ENCODE measurements around the gene PLEKHM2. TPM values are rescaled to one million over a fixed set of nuclear protein-coding genes. Genes with fewer than 3 reads are reported as not detected.

Gene PLEKHM2
- polyA plus RNA-seq, 1 donor from 2014 or later: 40.1 TPM

- H3K79me2 ChIP-seq (replicated peaks; ENCODE audit: insufficient read depth, low read length): no peaks in the 10 kb centered on the region
- H3K9ac ChIP-seq (ENCODE audit: low read length): no peak overlapping the region
- no peaks in the 10 kb centered on the region for H3K9me2 ChIP-seq (ENCODE audit: insufficient read depth, low read length)
- H3K4me3 ChIP-seq (ENCODE audit: low read length): no peak overlapping the region
- no peak overlapping the region for H3K4me2 ChIP-seq (ENCODE audit: low read length)
- no peaks in the 10 kb centered on the region for H4K20me1 ChIP-seq (ENCODE audit: insufficient read depth)
- no peak overlapping the region for H2AFZ ChIP-seq (ENCODE audit: low read depth, low read length)
- H3K9me3 ChIP-seq (ENCODE audit: low read length): no peaks in the 10 kb centered on the region
- H3K27me3 ChIP-seq (ENCODE audit: insufficient read depth, low read depth, low read length): no peaks in the 10 kb centered on the region
- H3F3A ChIP-seq (ENCODE audit: insufficient read depth, low read length, poor library complexity, severe bottlenecking): no peaks in the 10 kb centered on the region
- TF ChIP-seq RAD21 (conservative IDR thresholded peaks at IDR 0.05): no peak
- TF ChIP-seq, protein P1, sequence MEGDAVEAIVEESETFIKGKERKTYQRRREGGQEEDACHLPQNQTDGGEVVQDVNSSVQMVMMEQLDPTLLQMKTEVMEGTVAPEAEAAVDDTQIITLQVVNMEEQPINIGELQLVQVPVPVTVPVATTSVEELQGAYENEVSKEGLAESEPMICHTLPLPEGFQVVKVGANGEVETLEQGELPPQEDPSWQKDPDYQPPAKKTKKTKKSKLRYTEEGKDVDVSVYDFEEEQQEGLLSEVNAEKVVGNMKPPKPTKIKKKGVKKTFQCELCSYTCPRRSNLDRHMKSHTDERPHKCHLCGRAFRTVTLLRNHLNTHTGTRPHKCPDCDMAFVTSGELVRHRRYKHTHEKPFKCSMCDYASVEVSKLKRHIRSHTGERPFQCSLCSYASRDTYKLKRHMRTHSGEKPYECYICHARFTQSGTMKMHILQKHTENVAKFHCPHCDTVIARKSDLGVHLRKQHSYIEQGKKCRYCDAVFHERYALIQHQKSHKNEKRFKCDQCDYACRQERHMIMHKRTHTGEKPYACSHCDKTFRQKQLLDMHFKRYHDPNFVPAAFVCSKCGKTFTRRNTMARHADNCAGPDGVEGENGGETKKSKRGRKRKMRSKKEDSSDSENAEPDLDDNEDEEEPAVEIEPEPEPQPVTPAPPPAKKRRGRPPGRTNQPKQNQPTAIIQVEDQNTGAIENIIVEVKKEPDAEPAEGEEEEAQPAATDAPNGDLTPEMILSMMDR (IDR thresholded peaks at IDR 0.05; ENCODE audit: poor library complexity, severe bottlenecking): no peak
- TF ChIP-seq MXI1 (conservative IDR thresholded peaks at IDR 0.05; ENCODE audit: poor library complexity, severe bottlenecking): no peak
- TF ChIP-seq TAF1 (IDR thresholded peaks at IDR 0.05; ENCODE audit: low read depth): no peak
- no peak for TF ChIP-seq EP300 (conservative IDR thresholded peaks at IDR 0.05; ENCODE audit: poor library complexity, severe bottlenecking)
- TF ChIP-seq REST (IDR thresholded peaks at IDR 0.05; ENCODE audit: borderline replicate concordance): no peak
- TF ChIP-seq SMC3 (conservative IDR thresholded peaks at IDR 0.05; ENCODE audit: poor library complexity): no peak
- no peak for TF ChIP-seq POLR2AphosphoS5 (IDR thresholded peaks at IDR 0.05)
- no peak for TF ChIP-seq EZH2 (IDR thresholded peaks at IDR 0.05; ENCODE audit: borderline replicate concordance, insufficient read depth, low read length, poor library complexity, severe bottlenecking)
- H3K27ac ChIP-seq (ENCODE audit: low read length): no peak overlapping the region
- no peaks in the 10 kb centered on the region for H3K36me3 ChIP-seq (ENCODE audit: insufficient read depth, low read length)
Observed at GRCh38 chr1:15654091-15654690, 29.9 kb upstream of the PLEKHM2 start.

- no peak overlapping the region for H3K4me2 ChIP-seq (ENCODE audit: low read length)
- no peak overlapping the region for H2AFZ ChIP-seq (ENCODE audit: low read depth, low read length)
- no peak overlapping the region for H3K9ac ChIP-seq (ENCODE audit: low read length)
- H3K4me3 ChIP-seq (ENCODE audit: low read length): no peak overlapping the region
- no peaks in the 10 kb centered on the region for H3K9me2 ChIP-seq (ENCODE audit: insufficient read depth, low read length)
- H3K27me3 ChIP-seq (ENCODE audit: insufficient read depth, low read depth, low read length): no peaks in the 10 kb centered on the region
- H3K36me3 ChIP-seq (ENCODE audit: insufficient read depth, low read length): no peaks in the 10 kb centered on the region
- H4K20me1 ChIP-seq (ENCODE audit: insufficient read depth): no peaks in the 10 kb centered on the region
- no peaks in the 10 kb centered on the region for H3F3A ChIP-seq (ENCODE audit: insufficient read depth, low read length, poor library complexity, severe bottlenecking)
- no peak overlapping the region for H3K27ac ChIP-seq (ENCODE audit: low read length)
- TF ChIP-seq SMC3 (conservative IDR thresholded peaks at IDR 0.05; ENCODE audit: poor library complexity): no peak
- TF ChIP-seq TAF1 (IDR thresholded peaks at IDR 0.05; ENCODE audit: low read depth): no peak
- TF ChIP-seq RAD21 (conservative IDR thresholded peaks at IDR 0.05): no peak
- no peak for TF ChIP-seq POLR2AphosphoS5 (IDR thresholded peaks at IDR 0.05)
- TF ChIP-seq, protein P1 (IDR thresholded peaks at IDR 0.05; ENCODE audit: poor library complexity, severe bottlenecking): no peak
- no peak for TF ChIP-seq REST (IDR thresholded peaks at IDR 0.05; ENCODE audit: borderline replicate concordance)
- no peak for TF ChIP-seq MXI1 (conservative IDR thresholded peaks at IDR 0.05; ENCODE audit: poor library complexity, severe bottlenecking)
- TF ChIP-seq EZH2 (IDR thresholded peaks at IDR 0.05; ENCODE audit: borderline replicate concordance, insufficient read depth, low read length, poor library complexity, severe bottlenecking): no peak
- no peak for TF ChIP-seq EP300 (conservative IDR thresholded peaks at IDR 0.05; ENCODE audit: poor library complexity, severe bottlenecking)
- H3K9me3 ChIP-seq (ENCODE audit: low read length): no peaks in the 10 kb centered on the region
- no peaks in the 10 kb centered on the region for H3K79me2 ChIP-seq (replicated peaks; ENCODE audit: insufficient read depth, low read length)
Observed at GRCh38 chr1:15656464-15656863, 27.7 kb upstream of the PLEKHM2 start.
